Testis (tissue), 2 donors: ENCODE results near the gene SLX4.

ENCODE experiments used
- POLR2A ChIP-seq: fragments of 450-650 bp; IDR thresholded peaks from one replicate; pipeline ENCODE4 v1.6.1; 2017; ENCODE audit warnings: antibody characterized with exemption, mild to moderate bottlenecking, moderate library complexity
- TF ChIP-seq, protein P1 (sequence below), 3 experiments: fragments of 450-650 bp in 2 of 3; fragments of 200-600 bp in 1 of 3; sonication (generic) in 1 of 3; IDR thresholded peaks; one replicate each; pipeline ENCODE4 v1.5.1; 2016 to 2019; ENCODE audit warnings: antibody characterized with exemption in 3 of 3, mild to moderate bottlenecking in 2 of 3, moderate library complexity in 1 of 3

DNA sequence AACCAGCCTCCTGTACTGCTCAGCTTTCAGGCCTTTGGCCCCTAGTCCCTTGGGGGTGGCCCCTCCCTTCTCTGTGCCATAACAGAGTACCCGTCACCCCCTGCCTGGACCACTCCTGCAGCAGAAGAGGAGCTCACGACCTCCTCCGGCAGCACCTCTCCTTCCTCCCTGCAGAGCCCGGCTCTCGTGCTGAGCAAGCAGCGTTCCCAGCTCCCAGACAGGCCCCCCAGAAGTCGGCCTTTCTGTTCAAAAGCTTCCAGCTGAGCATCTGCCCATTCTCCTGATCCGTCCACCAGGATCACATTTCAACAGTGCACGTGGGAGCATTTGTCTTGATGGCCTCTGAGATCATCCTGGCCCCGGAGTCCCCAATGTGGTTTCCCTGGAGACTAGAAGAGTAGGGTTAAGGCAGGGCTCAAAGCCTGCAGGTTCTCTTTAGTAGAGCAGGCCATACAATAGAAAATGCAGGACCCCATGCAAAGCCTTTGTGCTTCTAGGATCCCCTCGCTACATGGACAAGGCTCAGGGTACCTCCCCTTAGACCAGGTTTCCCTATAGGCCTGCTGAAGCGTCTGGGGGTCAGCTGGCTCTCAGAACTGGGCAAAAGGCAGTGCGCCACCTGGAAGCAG is 69.8 kb downstream of the SLX4 start:
- TF ChIP-seq, protein P1, sequence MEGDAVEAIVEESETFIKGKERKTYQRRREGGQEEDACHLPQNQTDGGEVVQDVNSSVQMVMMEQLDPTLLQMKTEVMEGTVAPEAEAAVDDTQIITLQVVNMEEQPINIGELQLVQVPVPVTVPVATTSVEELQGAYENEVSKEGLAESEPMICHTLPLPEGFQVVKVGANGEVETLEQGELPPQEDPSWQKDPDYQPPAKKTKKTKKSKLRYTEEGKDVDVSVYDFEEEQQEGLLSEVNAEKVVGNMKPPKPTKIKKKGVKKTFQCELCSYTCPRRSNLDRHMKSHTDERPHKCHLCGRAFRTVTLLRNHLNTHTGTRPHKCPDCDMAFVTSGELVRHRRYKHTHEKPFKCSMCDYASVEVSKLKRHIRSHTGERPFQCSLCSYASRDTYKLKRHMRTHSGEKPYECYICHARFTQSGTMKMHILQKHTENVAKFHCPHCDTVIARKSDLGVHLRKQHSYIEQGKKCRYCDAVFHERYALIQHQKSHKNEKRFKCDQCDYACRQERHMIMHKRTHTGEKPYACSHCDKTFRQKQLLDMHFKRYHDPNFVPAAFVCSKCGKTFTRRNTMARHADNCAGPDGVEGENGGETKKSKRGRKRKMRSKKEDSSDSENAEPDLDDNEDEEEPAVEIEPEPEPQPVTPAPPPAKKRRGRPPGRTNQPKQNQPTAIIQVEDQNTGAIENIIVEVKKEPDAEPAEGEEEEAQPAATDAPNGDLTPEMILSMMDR (IDR thresholded peaks at IDR 0.05), result no peak
- no peak for TF ChIP-seq POLR2A
